H1 (cell line): Measurements from ENCODE around the gene PHC2. TPM values are rescaled to one million over a fixed set of nuclear protein-coding genes. Genes with fewer than 3 reads are reported as not detected.
A peak's percentile ranks its signal among the peaks of the same experiment; 100 is the strongest.

Experiments
- BACH1 ChIP-seq: IDR thresholded peaks from 2 replicates; pipeline ENCODE4 v1.6.1; 2012; ENCODE audit warnings: low read length, improper control_type of control experiment
- BRCA1 ChIP-seq: IDR thresholded peaks from 2 replicates; pipeline ENCODE4 v1.6.1; 2012; ENCODE audit warnings: low read depth, low read length, improper control_type of control experiment
- EGR1 ChIP-seq: IDR thresholded peaks from 2 replicates; pipeline ENCODE4 v1.6.1; 2011; ENCODE audit warnings: low read depth, low read length, borderline replicate concordance
- GABPA ChIP-seq: IDR thresholded peaks from 2 replicates; pipeline ENCODE4 v1.6.1; 2011; ENCODE audit warnings: mild to moderate bottlenecking, low read length, moderate library complexity, borderline replicate concordance; ENCODE audit not compliant: insufficient read depth
- HDAC6 ChIP-seq: IDR thresholded peaks from one replicate; pipeline ENCODE4 v1.7.1; 2012; ENCODE audit warnings: low read depth, mild to moderate bottlenecking, inconsistent platforms, low read length, moderate library complexity
- JUN ChIP-seq: IDR thresholded peaks from 2 replicates; pipeline ENCODE4 v1.6.1; 2011; ENCODE audit warnings: low read depth, mild to moderate bottlenecking, improper control_type of control experiment, low read length
- KDM4A ChIP-seq: IDR thresholded peaks from one replicate; pipeline ENCODE4 v1.7.1; 2012; ENCODE audit warnings: low read depth, mild to moderate bottlenecking, moderate library complexity, low read length, inconsistent platforms; ENCODE audit not compliant: severe bottlenecking
- MAX ChIP-seq: IDR thresholded peaks from 2 replicates; pipeline ENCODE4 v1.6.1; 2012; ENCODE audit warnings: inconsistent platforms
- NANOG ChIP-seq: IDR thresholded peaks from 2 replicates; pipeline ENCODE4 v1.6.1; 2011; ENCODE audit warnings: low read length, low read depth, mild to moderate bottlenecking, inconsistent platforms; ENCODE audit not compliant: insufficient read depth, poor library complexity, severe bottlenecking
- PHF8 ChIP-seq: fragments of 200-600 bp; sonication (generic); conservative IDR thresholded peaks from 2 replicates; pipeline ENCODE4 v1.7.1; 2012; ENCODE audit warnings: low read depth, mild to moderate bottlenecking, inconsistent platforms, low read length, moderate library complexity
- POLR2A ChIP-seq, 2 experiments: IDR thresholded peaks; 1 replicate in 1 of 2; 2 replicates in 1 of 2; pipeline ENCODE4 v1.6.1; 2011; ENCODE audit warnings: low read depth in 2 of 2, low read length in 2 of 2, mild to moderate bottlenecking in 2 of 2; ENCODE audit errors: control extremely low read depth in 1 of 2
- POU5F1 ChIP-seq: IDR thresholded peaks from 2 replicates; pipeline ENCODE4 v1.6.1; 2011; ENCODE audit warnings: low read depth, mild to moderate bottlenecking, low read length, moderate library complexity
- RAD21 ChIP-seq, 2 experiments: IDR thresholded peaks in 1 of 2; conservative IDR thresholded peaks in 1 of 2; 2 replicates each; pipeline ENCODE4 v1.6.1; 2011; ENCODE audit warnings: low read depth in 2 of 2, low read length in 2 of 2, improper control_type of control experiment in 1 of 2, inconsistent platforms in 1 of 2, mild to moderate bottlenecking in 1 of 2, moderate library complexity in 1 of 2
- RBBP5 ChIP-seq: IDR thresholded peaks from 2 replicates; pipeline ENCODE4 v1.7.1; 2012; ENCODE audit warnings: low read depth, mild to moderate bottlenecking, inconsistent platforms, low read length, moderate library complexity, borderline replicate concordance
- RXRA ChIP-seq: IDR thresholded peaks from 2 replicates; pipeline ENCODE4 v1.6.1; 2011; ENCODE audit warnings: low read depth, mild to moderate bottlenecking, low read length, moderate library complexity; ENCODE audit not compliant: insufficient read depth
- SP2 ChIP-seq: IDR thresholded peaks from 2 replicates; pipeline ENCODE4 v1.6.1; 2012; ENCODE audit warnings: mild to moderate bottlenecking, low read length, inconsistent platforms
- SUZ12 ChIP-seq: fragments of 200-600 bp; sonication (generic); IDR thresholded peaks from 2 replicates; pipeline ENCODE4 v1.6.1; 2012; ENCODE audit warnings: mild to moderate bottlenecking, inconsistent platforms, low read length, moderate library complexity, mixed read lengths
- polyA plus RNA-seq, 7 experiments: library from polyadenylated mRNA; depleted of rRNA in 3 of 7; stranded (reverse) in 5 of 7; unstranded in 2 of 7; fragments of >200 nt in 5 of 7; fragments of 200-250 nt in 2 of 7; gene quantifications; 1 replicate in 5 of 7; 2 replicates in 1 of 7; 4 replicates in 1 of 7; pipeline versions ENCODE4 v1.2.1 to v1.2.3, GENCODE V29; 2011 to 2013; ENCODE audit warnings: missing spikeins in 2 of 7, mixed read lengths in 2 of 7
- total RNA-seq: library from RNA; stranded (reverse); fragmentation: NEBNext Ultra II Directional; extraction: Animal tissue kit (Norgen Biotek cat#: 25700); gene quantifications from 2 replicates; pipeline ENCODE4 v1.2.1, GENCODE V29; 2021

Gene PHC2
- total and polyA plus RNA-seq, 2 of the 8 experiments (the other 6 are each of a cell fraction or from before 2014, with no cell fraction given), result 5.6 to 14.2 TPM

GRCh38 chr1:33349081-33349759, 81.7 kb downstream of the PHC2 start (continued):
- TF ChIP-seq MAX, result no peak
- peak; percentile 56 for TF ChIP-seq SUZ12
- peak; percentile 36; the same call in 1 of the 2 replicates for TF ChIP-seq PHF8
- no peak for TF ChIP-seq HDAC6
- TF ChIP-seq POLR2A (IDR thresholded peaks at IDR 0.05; ENCODE audit: control extremely low read depth in 1 of 2, low read depth in 2 of 2, low read length in 2 of 2), result no peak
- TF ChIP-seq RAD21 (IDR thresholded peaks at IDR 0.05 in 1 of 2, conservative IDR thresholded peaks at IDR 0.05 in 1 of 2; ENCODE audit: low read depth in 2 of 2, low read length in 2 of 2), result no peak
- no peak for TF ChIP-seq JUN
- TF ChIP-seq RXRA, result no peak
- no peak for TF ChIP-seq SP2
- no peak for TF ChIP-seq BRCA1
- no peak for TF ChIP-seq EGR1
- no peak for TF ChIP-seq RBBP5
- TF ChIP-seq POU5F1, result no peak
- no peak for TF ChIP-seq NANOG
- no peak for TF ChIP-seq GABPA
- peak; percentile 37 for TF ChIP-seq KDM4A
- no peak for TF ChIP-seq BACH1
- TF ChIP-seq, all 59 proteins: peak for 8
